ENCODE measurements around the gene CDKN2D. TPM values are rescaled to one million over a fixed set of nuclear protein-coding genes. Genes with fewer than 3 reads are reported as not detected.

The CDKN2D gene
- total and polyA plus RNA-seq, 10 of the 15 experiments (the other 5 are each of a cell fraction or from before 2014, with no cell fraction given), result 0.53 to 17.2 (median 6.7) TPM

DNA sequence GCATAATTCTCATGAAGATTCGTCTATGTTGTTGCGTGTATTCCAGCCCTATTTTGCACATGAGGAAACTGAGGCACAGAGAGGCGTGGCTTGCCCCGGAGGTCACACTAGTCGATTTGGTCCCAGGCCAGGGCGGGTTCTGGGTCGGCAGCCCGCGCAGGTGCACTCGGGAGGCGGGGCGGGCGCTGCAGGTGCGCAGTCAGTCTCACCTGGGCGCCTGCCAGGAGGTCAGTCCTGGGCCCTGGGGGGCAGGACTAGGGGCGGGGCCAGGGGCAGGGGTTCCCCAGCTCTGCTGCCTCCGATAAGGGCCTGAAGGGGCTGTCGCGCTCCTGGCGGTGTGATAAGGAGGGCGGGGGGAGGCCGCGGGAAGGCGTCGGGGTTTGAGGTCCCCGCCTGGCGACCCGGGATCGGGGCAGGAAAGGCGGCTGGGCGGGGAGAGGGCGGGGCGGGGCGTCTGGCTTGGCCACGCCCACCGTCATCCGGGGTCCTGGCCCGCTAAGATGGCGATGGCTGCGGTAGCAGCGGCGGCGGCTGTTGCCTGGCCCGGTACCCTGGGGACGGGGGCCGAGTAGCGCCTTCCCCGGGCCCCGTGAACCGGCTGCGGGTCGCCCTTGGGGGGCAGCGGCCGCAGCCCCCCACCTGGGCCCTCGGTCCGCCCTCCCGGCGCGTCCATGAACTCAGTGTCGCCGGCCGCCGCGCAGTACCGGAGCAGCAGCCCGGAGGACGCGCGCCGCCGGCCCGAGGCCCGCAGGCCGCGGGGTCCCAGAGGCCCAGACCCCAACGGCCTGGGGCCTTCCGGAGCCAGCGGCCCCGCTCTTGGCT, 25.1 kb downstream of the CDKN2D start, which contains the start of gene ATG4D:
Gene ATG4D (plus strand): TSS at position 485 of the 822 bp plus-strand sequence. CDS start 187 bp downstream, at position 672.
- RAD21 ChIA-PET (ENCODE audit: unreplicated experiment), result interaction anchor here (0.7 to 3.1 kb wide), 6 partner anchors 9 to 127 kb away, joined by 3 to 16 read pairs (median 4); partner anchors contain the start of gene CDKN2D
- Histone ChIP-seq H3K4me3 (peak within 1 kb of the TSS; percentile 93), H2AFZ (ENCODE audit: control insufficient read depth, low read depth, low read length) (peak within 1 kb of the TSS; percentile 86), H3K79me2 (ENCODE audit: control insufficient read depth, insufficient read depth, low read length) (peaks cover 11% of the 10 kb centered on the region), H3K9me3 (replicated peaks; ENCODE audit: control insufficient read depth, insufficient read depth, low read length) (no peaks in the 10 kb centered on the region), H3K4me1 (ENCODE audit: control insufficient read depth, insufficient read depth, low read length) (peaks cover 11% of the 10 kb centered on the region), H3K36me3 (ENCODE audit: control insufficient read depth in 2 of 2, insufficient read depth in 2 of 2, low read length in 1 of 2) (peaks cover 0 to 1% of the 10 kb centered on the region in 2 experiments; a peak in 2 of 4 replicates), H4K20me1 (ENCODE audit: control insufficient read depth, insufficient read depth) (no peaks in the 10 kb centered on the region), H3K27ac (ENCODE audit: control insufficient read depth, insufficient read depth) (peak within 1 kb of the TSS; percentile 83), H3K27me3 (replicated peaks in 1 of 2; ENCODE audit: control insufficient read depth in 2 of 2, insufficient read depth in 2 of 2, low read length in 1 of 2) (peaks cover 0 to 4% of the 10 kb centered on the region in 2 experiments; a peak in 1 of 4 replicates), H3K4me2 (ENCODE audit: control insufficient read depth, insufficient read depth) (peak within 1 kb of the TSS; percentile 100), H3K9ac (ENCODE audit: control insufficient read depth, insufficient read depth, low read length) (peak within 1 kb of the TSS; percentile 97)
- no TSS peak for BruUV-seq (replicated peaks)
- FAIRE-seq (peak; percentile 41), ATAC-seq (peak; percentile 91), DNase-seq (ENCODE audit: low read depth, low spot score) (no peak)
- SMC1A ChIA-PET (ENCODE audit: uncharacterized antibody, unreplicated experiment), result interaction anchor here (1.3 to 1.7 kb wide), 3 partner anchors 24 to 45 kb away, joined by 3 to 7 read pairs (median 5); no protein-coding TSS in a partner anchor
- under 1% methylated on average over 55 of the region's 79 CpGs for WGBS (ENCODE audit: insufficient coverage, insufficient replicate concordance, low lambda C conversion rate, missing lambda C conversion rate)
- POLR2A ChIA-PET, result interaction anchor here (0.5 to 2.5 kb wide), 4 partner anchors 8 to 528 kb away, joined by 3 to 6 read pairs (median 6); no protein-coding TSS in a partner anchor
- in situ Hi-C loops (cut with MboI), result no loop called here
- CTCF ChIA-PET, result interaction anchor here (1.4 to 3.4 kb wide), 7 partner anchors 26 to 157 kb away, joined by 3 to 35 read pairs (median 7); partner anchors contain the start of genes CDC37, CDKN2D and QTRT1
- intact Hi-C loops (cut with micrococcal nuclease; ENCODE audit: unreplicated experiment), result loop anchor here (1.0 kb wide), 1 partner anchor 23 kb away; the partner anchor contains the start of gene KRI1
- TF ChIP-seq ZZZ3 (IDR thresholded peaks at IDR 0.05; ENCODE audit: control insufficient read depth, insufficient read length, low read depth) (no peak), POLR2AphosphoS2 (IDR thresholded peaks at IDR 0.05; ENCODE audit: low read depth, low read length) (peak; percentile 45; the same call in 1 of the 2 replicates), SMC3 (IDR thresholded peaks at IDR 0.05; ENCODE audit: borderline replicate concordance, low read length) (no peak), NR2F1 (conservative IDR thresholded peaks at IDR 0.05) (peak; percentile 46), RB1 (IDR thresholded peaks at IDR 0.05; ENCODE audit: borderline replicate concordance) (peak; percentile 66; the same call in 1 of the 2 replicates), SREBF2 (IDR thresholded peaks at IDR 0.05; ENCODE audit: low read length) (no peak), TCF12 (IDR thresholded peaks at IDR 0.05; ENCODE audit: low read depth, low read length) (0 out of 2 replicates have a peak, but pooled peaks have one; percentile 52), YY1 (IDR thresholded peaks at IDR 0.05; ENCODE audit: low read depth, low read length) (peak; percentile 95), NBN (IDR thresholded peaks at IDR 0.05) (no peak), SRF (IDR thresholded peaks at IDR 0.05; ENCODE audit: low read depth in 2 of 2, low read length in 2 of 2) (0 out of 4 replicates have a peak, but pooled peaks of 1 of the 2 experiments have one; percentile 5), HCFC1 (IDR thresholded peaks at IDR 0.05; ENCODE audit: low read length) (no peak), KLF5 (IDR thresholded peaks at IDR 0.05; ENCODE audit: partially characterized antibody) (peak; percentile 29), ETV6 (conservative IDR thresholded peaks at IDR 0.05 in 1 of 2, IDR thresholded peaks at IDR 0.05 in 1 of 2; ENCODE audit: borderline replicate concordance in 1 of 2, low read depth in 1 of 2) (no peak), POU2F2 (IDR thresholded peaks at IDR 0.05; ENCODE audit: borderline replicate concordance, low read depth, low read length) (peak; percentile 60; the same call in 1 of the 3 replicates), CHD1 (IDR thresholded peaks at IDR 0.05; ENCODE audit: low read depth, low read length) (no peak), SP1 (IDR thresholded peaks at IDR 0.05; ENCODE audit: low read depth, low read length) (peak; percentile 16), RELA (IDR thresholded peaks at IDR 0.05; ENCODE audit: borderline replicate concordance, partially characterized antibody) (no peak)
- TF ChIP-seq, protein P1, sequence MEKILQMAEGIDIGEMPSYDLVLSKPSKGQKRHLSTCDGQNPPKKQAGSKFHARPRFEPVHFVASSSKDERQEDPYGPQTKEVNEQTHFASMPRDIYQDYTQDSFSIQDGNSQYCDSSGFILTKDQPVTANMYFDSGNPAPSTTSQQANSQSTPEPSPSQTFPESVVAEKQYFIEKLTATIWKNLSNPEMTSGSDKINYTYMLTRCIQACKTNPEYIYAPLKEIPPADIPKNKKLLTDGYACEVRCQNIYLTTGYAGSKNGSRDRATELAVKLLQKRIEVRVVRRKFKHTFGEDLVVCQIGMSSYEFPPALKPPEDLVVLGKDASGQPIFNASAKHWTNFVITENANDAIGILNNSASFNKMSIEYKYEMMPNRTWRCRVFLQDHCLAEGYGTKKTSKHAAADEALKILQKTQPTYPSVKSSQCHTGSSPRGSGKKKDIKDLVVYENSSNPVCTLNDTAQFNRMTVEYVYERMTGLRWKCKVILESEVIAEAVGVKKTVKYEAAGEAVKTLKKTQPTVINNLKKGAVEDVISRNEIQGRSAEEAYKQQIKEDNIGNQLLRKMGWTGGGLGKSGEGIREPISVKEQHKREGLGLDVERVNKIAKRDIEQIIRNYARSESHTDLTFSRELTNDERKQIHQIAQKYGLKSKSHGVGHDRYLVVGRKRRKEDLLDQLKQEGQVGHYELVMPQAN (conservative IDR thresholded peaks at IDR 0.05), result peak; percentile 87
- TF ChIP-seq, protein P2, sequence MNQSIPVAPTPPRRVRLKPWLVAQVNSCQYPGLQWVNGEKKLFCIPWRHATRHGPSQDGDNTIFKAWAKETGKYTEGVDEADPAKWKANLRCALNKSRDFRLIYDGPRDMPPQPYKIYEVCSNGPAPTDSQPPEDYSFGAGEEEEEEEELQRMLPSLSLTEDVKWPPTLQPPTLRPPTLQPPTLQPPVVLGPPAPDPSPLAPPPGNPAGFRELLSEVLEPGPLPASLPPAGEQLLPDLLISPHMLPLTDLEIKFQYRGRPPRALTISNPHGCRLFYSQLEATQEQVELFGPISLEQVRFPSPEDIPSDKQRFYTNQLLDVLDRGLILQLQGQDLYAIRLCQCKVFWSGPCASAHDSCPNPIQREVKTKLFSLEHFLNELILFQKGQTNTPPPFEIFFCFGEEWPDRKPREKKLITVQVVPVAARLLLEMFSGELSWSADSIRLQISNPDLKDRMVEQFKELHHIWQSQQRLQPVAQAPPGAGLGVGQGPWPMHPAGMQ (IDR thresholded peaks at IDR 0.05; ENCODE audit: borderline replicate concordance), result no peak
- TF ChIP-seq, protein P3, sequence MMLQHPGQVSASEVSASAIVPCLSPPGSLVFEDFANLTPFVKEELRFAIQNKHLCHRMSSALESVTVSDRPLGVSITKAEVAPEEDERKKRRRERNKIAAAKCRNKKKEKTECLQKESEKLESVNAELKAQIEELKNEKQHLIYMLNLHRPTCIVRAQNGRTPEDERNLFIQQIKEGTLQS (IDR thresholded peaks at IDR 0.05; ENCODE audit: borderline replicate concordance, extremely low read depth, low read depth, low read length), result no peak

Data from GM12878 (cell line).